A549 (cell line): Measurements from ENCODE around the gene WSCD2.

ENCODE experiments used
- BHLHE40 ChIP-seq: IDR thresholded peaks from 2 replicates; pipeline ENCODE4 v1.6.1; 2012; ENCODE audit warnings: low read depth, low read length, inconsistent platforms
- CHD4 ChIP-seq: fragments of 200-600 bp; sonication (generic); IDR thresholded peaks from 2 replicates; pipeline ENCODE4 v1.6.1; 2016; ENCODE audit warnings: antibody characterized with exemption, mild to moderate bottlenecking, borderline replicate concordance
- CTCF ChIP-seq: fragments of >200 bp; sonication (Bioruptor Twin); formaldehyde crosslinking; IDR thresholded peaks from 3 replicates; pipeline ENCODE4 v1.5.1; 2016
- ELK1 ChIP-seq: fragments of 150-350 bp; IDR thresholded peaks from 2 replicates; pipeline ENCODE4 v1.6.1; 2014; ENCODE audit warnings: low read depth, mild to moderate bottlenecking, low read length
- EP300 ChIP-seq, 2 experiments: fragments of >200 bp; sonication (Bioruptor Twin); formaldehyde crosslinking; IDR thresholded peaks; 2 replicates in 1 of 2; 3 replicates in 1 of 2; pipeline ENCODE4 v1.6.1; 2016 to 2017
- HMGXB4 ChIP-seq: fragments of 250-450 bp; sonication (Bioruptor Pico); IDR thresholded peaks from 2 replicates; pipeline ENCODE4 v1.5.0; 2021; ENCODE audit warnings: mild to moderate bottlenecking, moderate library complexity, borderline replicate concordance
- JUNB ChIP-seq: fragments of >200 bp; sonication (Bioruptor Twin); formaldehyde crosslinking; IDR thresholded peaks from 2 replicates; pipeline ENCODE4 v1.6.1; 2016
- MAX ChIP-seq: IDR thresholded peaks from 2 replicates; pipeline ENCODE4 v1.6.1; 2012
- POLR2A ChIP-seq: IDR thresholded peaks from 2 replicates; pipeline ENCODE4 v1.6.1; 2012; ENCODE audit warnings: mild to moderate bottlenecking, low read length
- RARB ChIP-seq: fragments of 250-450 bp; sonication (Bioruptor Pico); IDR thresholded peaks from 2 replicates; pipeline ENCODE4 v1.8.0; 2021; ENCODE audit warnings: mild to moderate bottlenecking, moderate library complexity
- RFX5 ChIP-seq: fragments of 450-650 bp; IDR thresholded peaks from 2 replicates; pipeline ENCODE4 v1.7.1; 2014; ENCODE audit warnings: antibody characterized with exemption, mild to moderate bottlenecking, moderate library complexity
- SMC3 ChIP-seq: fragments of >200 bp; sonication (Bioruptor Twin); formaldehyde crosslinking; IDR thresholded peaks from 3 replicates; pipeline ENCODE4 v1.6.1; 2018; ENCODE audit warnings: inconsistent platforms

GRCh38 chr12:108255252-108255602, 126.1 kb downstream of the WSCD2 start:
- TF ChIP-seq CTCF, result no peak
- no peak for TF ChIP-seq POLR2A
- TF ChIP-seq BHLHE40, result no peak
- no peak for TF ChIP-seq JUNB
- TF ChIP-seq SMC3, result no peak
- TF ChIP-seq RARB (CRISPR knock-in tag), result no peak
- no peak for TF ChIP-seq MAX
- TF ChIP-seq EP300 (IDR thresholded peaks at IDR 0.05), result no peak
- TF ChIP-seq ELK1, result no peak
- no peak for TF ChIP-seq CHD4
- no peak for TF ChIP-seq HMGXB4 (CRISPR knock-in tag)
- TF ChIP-seq RFX5, result no peak
